GM10847 (cell line): Measurements from ENCODE around the gene PCDH9.

ENCODE experiments used
- POLR2A ChIP-seq: IDR thresholded peaks from 2 replicates; pipeline ENCODE4 v1.6.1; 2011; ENCODE audit not compliant: insufficient read length; ENCODE audit errors: extremely low read depth

Gene PCDH9

GRCh38 chr13:67096418-67096817 lies 133.7 kb downstream of the PCDH9 start:
- no peak for TF ChIP-seq POLR2A

- no peak for TF ChIP-seq POLR2A
These were observed 134.5 kb downstream of the PCDH9 start for GRCh38 chr13:67095621-67096020.

GRCh38 chr13:67094952-67095351 lies 135.2 kb downstream of the PCDH9 start:
- no peak for TF ChIP-seq POLR2A

- no peak for TF ChIP-seq POLR2A
These were observed 136.1 kb downstream of the PCDH9 start for GRCh38 chr13:67094078-67094477.

GRCh38 chr13:67091603-67092002 lies 138.5 kb downstream of the PCDH9 start:
- TF ChIP-seq POLR2A, result no peak

- no peak for TF ChIP-seq POLR2A
These were observed 139.3 kb downstream of the PCDH9 start for GRCh38 chr13:67090856-67091255.

GRCh38 chr13:67087527-67087926 lies 142.6 kb downstream of the PCDH9 start:
- TF ChIP-seq POLR2A, result no peak

- no peak for TF ChIP-seq POLR2A
These were observed 143.9 kb downstream of the PCDH9 start for GRCh38 chr13:67086260-67086659.

- TF ChIP-seq POLR2A, result no peak
These were observed 146.1 kb downstream of the PCDH9 start for GRCh38 chr13:67084066-67084465.

GRCh38 chr13:67083519-67083918 lies 146.6 kb downstream of the PCDH9 start:
- no peak for TF ChIP-seq POLR2A

GRCh38 chr13:67080351-67080750 lies 149.8 kb downstream of the PCDH9 start:
- TF ChIP-seq POLR2A, result no peak

- no peak for TF ChIP-seq POLR2A
These were observed 152.1 kb downstream of the PCDH9 start for GRCh38 chr13:67078062-67078461.

- TF ChIP-seq POLR2A, result no peak
These were observed 153.0 kb downstream of the PCDH9 start for GRCh38 chr13:67077132-67077531.

GRCh38 chr13:67076378-67076777 lies 153.8 kb downstream of the PCDH9 start:
- TF ChIP-seq POLR2A, result no peak

GRCh38 chr13:67075239-67075638 lies 154.9 kb downstream of the PCDH9 start:
- no peak for TF ChIP-seq POLR2A

GRCh38 chr13:67071918-67072598 lies 158.1 kb downstream of the PCDH9 start:
- no peak for TF ChIP-seq POLR2A

- TF ChIP-seq POLR2A, result no peak
These were observed 159.8 kb downstream of the PCDH9 start for GRCh38 chr13:67070306-67070705.
